Endothelial cell of umbilical vein (primary cell): Measurements from ENCODE around the gene TMEM178B. TPM values are rescaled to one million over a fixed set of nuclear protein-coding genes. Genes with fewer than 3 reads are reported as not detected.

Experiments used
- BruUV-seq: library from RNA; stranded (reverse); fragments of 400-500 nt; replicated peaks from 2 replicates; lab custom pipeline; 2021; lab: Mats Ljungman, UMichigan
- CTCF ChIA-PET: fragments of 300-600, 350-600 bp; sonication (Branson Sonifier 250); formaldehyde crosslinking; loops from one replicate; lab custom pipeline; 2021; ENCODE audit warnings: antibody characterized with exemption, inconsistent platforms; lab: Charles Lee
- POLR2A ChIA-PET: fragments of 300-600, 350-600 bp; sonication (Branson Sonifier 250); formaldehyde crosslinking; loops from one replicate; lab custom pipeline; 2021; ENCODE audit warnings: antibody characterized with exemption, inconsistent platforms; lab: Charles Lee
- DNase-seq: peaks from one replicate; pipeline ENCODE4 v3.0.0-alpha.2; 2011; ENCODE audit warnings: low read depth, low spot score
- FAIRE-seq: peaks from 2 replicates; lab custom pipeline; 2011; peaks lifted over from hg19 to GRCh38; lab: Jason Lieb, UNC
- H2AFZ ChIP-seq: 2 replicates; pipeline ENCODE4 v1.6.0; 2012; ENCODE audit warnings: low read depth, low read length, control low read depth, inconsistent platforms
- H3K27ac ChIP-seq: 2 replicates; pipeline ENCODE4 v1.5.1; 2011; ENCODE audit warnings: low read depth, mild to moderate bottlenecking, control low read depth, low read length, moderate library complexity; ENCODE audit not compliant: insufficient read depth
- H3K27me3 ChIP-seq, 2 experiments: 2 replicates each; pipeline versions ENCODE4 v1.6.0 to v1.6.1; 2011; ENCODE audit warnings: low read length in 2 of 2, mixed read lengths in 1 of 2; ENCODE audit not compliant: control insufficient read depth in 2 of 2, insufficient read depth in 2 of 2
- H3K36me3 ChIP-seq, 2 experiments: 2 replicates in 1 of 2; 3 replicates in 1 of 2; pipeline ENCODE4 v1.5.1; 2011; ENCODE audit warnings: low read length in 2 of 2, mild to moderate bottlenecking in 1 of 2, moderate library complexity in 1 of 2; ENCODE audit not compliant: control insufficient read depth in 2 of 2, insufficient read depth in 2 of 2; ENCODE audit errors: extremely low read depth in 1 of 2
- H3K4me1 ChIP-seq: 3 replicates; pipeline ENCODE4 v1.5.1; 2011; ENCODE audit warnings: mild to moderate bottlenecking, low read length; ENCODE audit not compliant: control insufficient read depth, insufficient read depth; ENCODE audit errors: extremely low read depth
- H3K4me2 ChIP-seq: 2 replicates; pipeline ENCODE4 v1.6.1; 2011; ENCODE audit warnings: low read length, control low read depth, mixed read lengths; ENCODE audit not compliant: insufficient read depth
- H3K4me3 ChIP-seq, 3 experiments: fragments of 200-600 bp in 1 of 3; sonication (generic), shearing (Covaris generic) in 1 of 3; replicated peaks in 1 of 3; 2 replicates each; pipeline ENCODE4 v1.5.1; 2011 to 2016; ENCODE audit warnings: control low read depth in 3 of 3, low read length in 3 of 3, mild to moderate bottlenecking in 2 of 3, inconsistent platforms in 1 of 3, low read depth in 1 of 3, moderate library complexity in 1 of 3; ENCODE audit not compliant: insufficient read depth in 1 of 3
- H3K79me2 ChIP-seq: 2 replicates; pipeline ENCODE4 v1.6.0; 2012; ENCODE audit warnings: low read length, inconsistent platforms; ENCODE audit not compliant: control insufficient read depth, insufficient read depth
- H3K9ac ChIP-seq: replicated peaks from 2 replicates; pipeline ENCODE3; 2011; ENCODE audit warnings: low read length, control low read depth; ENCODE audit not compliant: insufficient read depth; ENCODE audit errors: extremely low read depth
- H3K9me1 ChIP-seq: replicated peaks from 3 replicates; pipeline ENCODE4 v1.6.0; 2011; ENCODE audit warnings: mild to moderate bottlenecking, low read length; ENCODE audit not compliant: control insufficient read depth, insufficient read depth; ENCODE audit errors: extremely low read depth
- H3K9me3 ChIP-seq: replicated peaks from 2 replicates; pipeline ENCODE4 v1.5.1; 2012; ENCODE audit warnings: low read length, inconsistent platforms; ENCODE audit not compliant: control insufficient read depth, insufficient read depth
- H4K20me1 ChIP-seq: replicated peaks from 2 replicates; pipeline ENCODE3; 2011; ENCODE audit warnings: mild to moderate bottlenecking, low read length; ENCODE audit not compliant: control insufficient read depth, insufficient read depth; ENCODE audit errors: extremely low read depth
- EZH2 ChIP-seq: IDR thresholded peaks from 2 replicates; pipeline ENCODE4 v1.6.1; 2012; ENCODE audit warnings: borderline replicate concordance, low read depth, mild to moderate bottlenecking, moderate library complexity, low read length, inconsistent platforms; ENCODE audit not compliant: severe bottlenecking
- FOS ChIP-seq: IDR thresholded peaks from 2 replicates; pipeline ENCODE4 v1.6.1; 2011; ENCODE audit warnings: mild to moderate bottlenecking, low read length, moderate library complexity, borderline replicate concordance; ENCODE audit not compliant: insufficient read depth
- GATA2 ChIP-seq: IDR thresholded peaks from 2 replicates; pipeline ENCODE4 v1.7.0; 2011; ENCODE audit warnings: low read depth, mild to moderate bottlenecking, moderate library complexity, mixed read lengths, low read length; ENCODE audit not compliant: insufficient read length, insufficient read depth
- JUN ChIP-seq: IDR thresholded peaks from 2 replicates; pipeline ENCODE4 v1.6.1; 2011; ENCODE audit warnings: borderline replicate concordance, low read depth; ENCODE audit not compliant: insufficient read length, insufficient read depth
- MYC ChIP-seq: IDR thresholded peaks from one replicate; pipeline ENCODE4 v1.6.1; 2011; ENCODE audit warnings: mild to moderate bottlenecking, low read depth, low read length
- POLR2A ChIP-seq: IDR thresholded peaks from 2 replicates; pipeline ENCODE4 v1.6.1; 2012; ENCODE audit warnings: low read depth, mild to moderate bottlenecking, control low read depth, low read length
- POLR2AphosphoS5 ChIP-seq: IDR thresholded peaks from 2 replicates; pipeline ENCODE4 v1.6.1; 2012; ENCODE audit warnings: low read depth, mild to moderate bottlenecking, control low read depth, low read length, moderate library complexity; ENCODE audit not compliant: insufficient read depth
- dilution Hi-C: fragments of 300-500 bp; cut with MboI; formaldehyde crosslinking; loops from one replicate; pipeline ENCODE4 v1.15.0; 2019; ENCODE audit warnings: low sequenced_read_pairs; ENCODE audit not compliant: extremely low pct_ligation_motif_present
- intact Hi-C: fragments of 100-400 bp; cut with micrococcal nuclease; formaldehyde crosslinking; loops from one replicate; pipeline ENCODE4 v1.10.0; 2022
- polyA plus RNA-seq, 4 experiments: library from polyadenylated mRNA; depleted of rRNA in 3 of 4; stranded (reverse) in 3 of 4; unstranded in 1 of 4; fragments of >200 nt; gene quantifications; 2 replicates each; pipeline versions ENCODE4 v1.2.1 to v1.2.3, GENCODE V29; 2011 to 2012; ENCODE audit warnings: missing spikeins in 1 of 4
- total RNA-seq: library from RNA; stranded (reverse); gene quantifications from 2 replicates; pipeline ENCODE4 v1.2.3, GENCODE V29; 2021
- TF ChIP-seq, protein P1 (sequence below), 2 donors: IDR thresholded peaks; 1 replicate in 1 of 2; 2 replicates in 1 of 2; pipeline ENCODE4 v1.5.1; 2011; ENCODE audit warnings: low read length in 2 of 2, mild to moderate bottlenecking in 2 of 2, moderate library complexity in 2 of 2, control low read depth in 1 of 2, inconsistent platforms in 1 of 2, low read depth in 1 of 2; ENCODE audit not compliant: insufficient read depth in 1 of 2; ENCODE audit errors: extremely low read depth in 1 of 2
- TF ChIP-seq, protein P2 (sequence below): IDR thresholded peaks from 2 replicates; pipeline ENCODE4 v1.6.1; 2011; ENCODE audit not compliant: insufficient read depth, insufficient read length

Gene TMEM178B
- total and polyA plus RNA-seq, 2 donors (not counting 3 experiments of a cell fraction or from before 2014, with no cell fraction given), result not detected

DNA sequence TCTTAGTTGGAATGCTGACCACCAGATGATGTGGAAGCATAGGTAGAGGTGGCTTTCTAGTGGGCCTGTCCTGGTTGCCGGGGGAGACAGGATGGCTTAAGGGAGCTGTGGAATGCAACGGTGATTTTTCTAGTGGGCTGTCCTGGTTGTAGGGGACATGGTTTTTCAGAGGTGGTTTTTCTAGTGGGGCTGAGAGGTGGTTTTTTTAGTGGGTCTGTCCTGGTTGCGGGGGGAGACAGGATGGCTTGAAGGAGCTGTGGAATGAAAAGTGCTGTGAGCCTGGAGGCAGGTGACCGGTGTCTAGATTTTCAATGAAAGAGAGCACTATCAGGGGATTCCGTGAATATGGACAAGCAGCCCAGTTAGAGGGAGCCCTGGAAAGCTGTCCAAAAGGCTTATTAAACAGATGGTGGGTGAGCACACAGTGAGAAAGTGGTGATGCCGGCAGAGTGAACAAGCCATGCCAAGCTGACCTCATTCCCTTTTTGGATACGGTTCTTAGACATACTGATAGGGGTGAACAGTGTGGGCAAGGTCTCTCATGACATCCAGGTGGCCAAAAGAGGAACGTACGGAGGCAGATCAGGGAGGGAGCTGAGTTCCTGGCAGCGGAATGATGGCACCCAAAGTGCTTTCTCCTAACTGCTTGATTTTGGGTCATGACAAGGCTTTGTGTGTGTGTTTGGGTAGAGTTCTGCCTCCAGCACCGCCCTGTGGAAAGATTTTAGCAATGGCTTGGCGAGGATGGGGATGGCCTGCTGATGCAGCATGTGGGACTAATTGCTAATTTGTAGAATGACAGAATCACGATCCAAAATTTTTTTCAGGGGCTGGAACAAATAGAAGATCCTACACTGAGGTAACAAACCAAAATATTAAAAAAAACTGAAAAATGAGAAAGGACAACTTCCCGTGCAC, 126.6 kb downstream of the TMEM178B start:
- no peaks in the 10 kb centered on the region for H3K9me3 ChIP-seq
- ChIA-PET CTCF (no interaction called here), POLR2A (no interaction called here)
- H3K4me1 ChIP-seq, result no peaks in the 10 kb centered on the region
- H4K20me1 ChIP-seq, result no peaks in the 10 kb centered on the region
- H3K9ac ChIP-seq, result no peak overlapping the region
- intact Hi-C loops, result no loop called here
- dilution Hi-C loops, result no loop called here
- H2AFZ ChIP-seq, result no peak overlapping the region
- DNase-seq, result no peak
- BruUV-seq, result no TSS peak
- no peaks in the 10 kb centered on the region for H3K79me2 ChIP-seq
- FAIRE-seq, result no peak
- no peak overlapping the region for H3K27ac ChIP-seq
- no peaks in the 10 kb centered on the region for H3K9me1 ChIP-seq
- H3K4me3 ChIP-seq, result no peak overlapping the region
- TF ChIP-seq JUN (no peak), GATA2 (no peak), FOS (no peak), POLR2AphosphoS5 (no peak), EZH2 (no peak), MYC (no peak), POLR2A (no peak)
- TF ChIP-seq, protein P1, sequence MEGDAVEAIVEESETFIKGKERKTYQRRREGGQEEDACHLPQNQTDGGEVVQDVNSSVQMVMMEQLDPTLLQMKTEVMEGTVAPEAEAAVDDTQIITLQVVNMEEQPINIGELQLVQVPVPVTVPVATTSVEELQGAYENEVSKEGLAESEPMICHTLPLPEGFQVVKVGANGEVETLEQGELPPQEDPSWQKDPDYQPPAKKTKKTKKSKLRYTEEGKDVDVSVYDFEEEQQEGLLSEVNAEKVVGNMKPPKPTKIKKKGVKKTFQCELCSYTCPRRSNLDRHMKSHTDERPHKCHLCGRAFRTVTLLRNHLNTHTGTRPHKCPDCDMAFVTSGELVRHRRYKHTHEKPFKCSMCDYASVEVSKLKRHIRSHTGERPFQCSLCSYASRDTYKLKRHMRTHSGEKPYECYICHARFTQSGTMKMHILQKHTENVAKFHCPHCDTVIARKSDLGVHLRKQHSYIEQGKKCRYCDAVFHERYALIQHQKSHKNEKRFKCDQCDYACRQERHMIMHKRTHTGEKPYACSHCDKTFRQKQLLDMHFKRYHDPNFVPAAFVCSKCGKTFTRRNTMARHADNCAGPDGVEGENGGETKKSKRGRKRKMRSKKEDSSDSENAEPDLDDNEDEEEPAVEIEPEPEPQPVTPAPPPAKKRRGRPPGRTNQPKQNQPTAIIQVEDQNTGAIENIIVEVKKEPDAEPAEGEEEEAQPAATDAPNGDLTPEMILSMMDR (IDR thresholded peaks at IDR 0.05; ENCODE audit: extremely low read depth in 1 of 2, insufficient read depth in 1 of 2, low read depth in 1 of 2, low read length in 2 of 2), result no peak
- TF ChIP-seq, protein P2, sequence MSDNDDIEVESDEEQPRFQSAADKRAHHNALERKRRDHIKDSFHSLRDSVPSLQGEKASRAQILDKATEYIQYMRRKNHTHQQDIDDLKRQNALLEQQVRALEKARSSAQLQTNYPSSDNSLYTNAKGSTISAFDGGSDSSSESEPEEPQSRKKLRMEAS, result no peak
- H3K27me3 ChIP-seq, result no peaks in the 10 kb centered on the region
- H3K36me3 ChIP-seq, result no peaks in the 10 kb centered on the region
- H3K4me2 ChIP-seq, result no peak overlapping the region
